GM10847 (cell line): ENCODE measurements around the gene CD55.

Experiments used
- POLR2A ChIP-seq: IDR thresholded peaks from 2 replicates; pipeline ENCODE4 v1.6.1; 2011; ENCODE audit not compliant: insufficient read length; ENCODE audit errors: extremely low read depth

CD55 gene

DNA sequence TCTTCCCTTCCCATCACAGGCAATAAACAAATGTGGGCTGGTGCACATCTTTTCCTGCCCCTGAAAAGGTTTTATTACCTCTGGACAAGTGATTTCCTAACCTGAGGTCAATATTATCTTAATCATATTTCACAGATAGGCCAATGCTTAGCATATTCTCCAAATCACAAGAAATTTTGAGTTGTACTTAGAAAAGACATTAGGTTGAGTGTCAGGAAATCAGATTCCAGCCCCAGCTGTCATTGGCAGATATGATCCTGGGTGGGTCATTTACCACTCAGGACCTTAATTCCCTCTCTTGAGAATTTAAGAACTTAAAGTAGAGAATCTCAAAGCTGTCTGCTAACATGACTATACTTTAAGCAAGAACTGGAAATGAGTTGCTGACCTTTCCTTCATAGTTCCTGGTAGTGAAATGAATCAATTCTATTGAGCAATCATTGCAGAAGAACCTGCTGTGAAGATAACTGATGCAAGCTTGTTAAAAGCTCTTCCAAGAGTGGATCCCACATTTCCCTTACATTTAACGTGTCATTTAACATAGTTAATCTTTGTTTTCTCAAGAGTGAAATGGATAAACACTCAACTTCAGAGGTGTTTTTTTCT lies 86.3 kb downstream of the CD55 start:
- TF ChIP-seq POLR2A = no peak
